HG03354 (cell line): ENCODE measurements around the gene CBR3.

ENCODE experiments used
- ATAC-seq: cut with Tn5 transposase; IDR thresholded peaks from one replicate; pipeline ENCODE4 v1.9.1; 2021; ENCODE audit warnings: mild to moderate bottlenecking; ENCODE audit not compliant: unreplicated experiment, poor library complexity, severe bottlenecking

CBR3 gene

GRCh38 chr21:36175771-36176565 is 41.1 kb downstream of the CBR3 start:
- ATAC-seq: no peak

GRCh38 chr21:36178349-36178748 is 43.5 kb downstream of the CBR3 start:
- no peak for ATAC-seq

GRCh38 chr21:36179145-36179544 is 44.3 kb downstream of the CBR3 start:
- ATAC-seq: no peak

GRCh38 chr21:36180963-36181362 is 46.1 kb downstream of the CBR3 start:
- ATAC-seq: no peak

- ATAC-seq: no peak
These were observed 48.4 kb downstream of the CBR3 start for GRCh38 chr21:36183144-36183795.

GRCh38 chr21:36184545-36184944 is 49.7 kb downstream of the CBR3 start:
- ATAC-seq: no peak

GRCh38 chr21:36185523-36185922 is 50.6 kb downstream of the CBR3 start:
- ATAC-seq: no peak

GRCh38 chr21:36186081-36186480 is 51.2 kb downstream of the CBR3 start:
- ATAC-seq: no peak

- no peak for ATAC-seq
These were observed 51.9 kb downstream of the CBR3 start for GRCh38 chr21:36186506-36187399.

- no peak for ATAC-seq
These were observed 53.3 kb downstream of the CBR3 start for GRCh38 chr21:36188081-36188681.

- no peak for ATAC-seq
These were observed 54.1 kb downstream of the CBR3 start for GRCh38 chr21:36188937-36189336.

- ATAC-seq: no peak
These were observed 55.9 kb downstream of the CBR3 start for GRCh38 chr21:36190736-36191135.

- ATAC-seq: no peak
These were observed 58.3 kb downstream of the CBR3 start for GRCh38 chr21:36193200-36193599.

GRCh38 chr21:36194024-36194423 is 59.1 kb downstream of the CBR3 start:
- ATAC-seq: no peak

GRCh38 chr21:36195613-36196012 is 60.7 kb downstream of the CBR3 start:
- no peak for ATAC-seq
